GM20431 (cell line): ENCODE data around the gene KRT73.

Source experiments
- in situ Hi-C: fragments of 300-500 bp; cut with MseI, MboI; formaldehyde crosslinking; loops from one replicate; pipeline ENCODE4 v1.15.0; 2020; ENCODE audit warnings: low sequenced_read_pairs; ENCODE audit not compliant: unreplicated experiment

KRT73 gene

DNA sequence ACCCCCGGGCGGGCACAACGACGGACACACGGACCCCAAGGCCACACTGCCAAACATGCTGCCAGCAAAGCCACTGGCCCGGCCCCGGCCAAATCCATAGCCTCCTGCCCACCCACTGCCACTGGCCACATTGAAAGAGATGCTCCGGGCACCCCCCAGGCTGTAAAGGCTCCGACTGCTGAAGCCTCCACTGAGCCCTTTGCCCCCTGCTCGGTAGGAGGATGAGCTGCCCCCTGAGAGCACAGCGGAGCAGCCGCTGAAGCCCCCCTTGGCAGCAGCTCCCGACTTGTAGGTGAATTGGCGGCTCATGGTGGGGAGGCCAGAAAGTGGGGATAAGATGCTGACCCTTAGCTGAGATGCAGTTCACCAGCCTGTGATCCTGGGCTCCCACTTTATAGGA, at the start of gene KRT73:
TSS of gene KRT73 (minus strand) at position 344 of the 400 bp plus-strand sequence. CDS start at position 309, 35 bp downstream.
- in situ Hi-C loops: no loop called here

- in situ Hi-C loops: no loop called here
Observed at GRCh38 chr12:52667931-52668330, 49.6 kb upstream of the KRT73 start.

DNA sequence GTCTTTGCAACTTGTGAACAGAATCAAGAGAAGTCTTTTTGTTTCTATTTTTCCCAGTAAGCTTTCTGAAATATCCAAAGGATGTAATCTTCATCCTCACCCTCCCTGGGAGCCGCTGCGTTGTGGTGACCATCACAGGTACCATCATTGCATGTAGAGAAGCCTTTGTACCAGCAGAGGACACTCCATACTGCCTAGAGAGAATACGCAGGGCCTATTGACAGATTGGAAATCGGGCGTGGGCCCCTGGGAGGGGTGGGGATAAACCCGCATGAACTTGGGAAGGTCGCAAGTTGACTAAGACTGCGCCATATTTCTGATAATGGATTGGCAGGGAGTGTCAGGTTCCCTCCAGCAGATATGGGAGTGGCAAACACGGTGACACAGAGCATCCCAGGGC, 49.1 kb upstream of the KRT73 start:
- in situ Hi-C loops: no loop called here

- in situ Hi-C loops: no loop called here
Observed at GRCh38 chr12:52666471-52666870, 48.1 kb upstream of the KRT73 start.

GRCh38 chr12:52663420-52663819, 45.1 kb upstream of the KRT73 start:
- in situ Hi-C loops: no loop called here

- in situ Hi-C loops: no loop called here
Observed at GRCh38 chr12:52662918-52663229, 44.5 kb upstream of the KRT73 start.

GRCh38 chr12:52662093-52662917, 43.9 kb upstream of the KRT73 start:
- in situ Hi-C loops: no loop called here

DNA sequence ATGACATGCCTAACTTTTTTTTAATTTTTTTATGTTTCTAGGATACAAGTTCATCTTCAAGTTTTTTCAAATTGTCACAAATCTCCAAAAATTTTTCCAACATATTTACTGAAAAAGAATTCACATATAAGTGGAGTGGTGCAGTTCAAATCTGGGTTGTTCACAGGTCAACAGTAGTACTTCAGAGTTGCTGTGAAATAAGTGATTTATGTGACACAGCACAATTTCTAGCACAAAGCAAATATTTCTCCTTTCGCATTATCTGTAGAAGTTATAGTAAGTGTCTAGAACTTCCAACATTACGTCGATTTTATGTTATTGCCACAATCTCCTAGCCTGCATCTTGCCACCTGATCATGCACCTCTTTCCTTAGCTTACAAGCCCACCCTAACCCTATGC, 43.3 kb upstream of the KRT73 start:
- in situ Hi-C loops: no loop called here

DNA sequence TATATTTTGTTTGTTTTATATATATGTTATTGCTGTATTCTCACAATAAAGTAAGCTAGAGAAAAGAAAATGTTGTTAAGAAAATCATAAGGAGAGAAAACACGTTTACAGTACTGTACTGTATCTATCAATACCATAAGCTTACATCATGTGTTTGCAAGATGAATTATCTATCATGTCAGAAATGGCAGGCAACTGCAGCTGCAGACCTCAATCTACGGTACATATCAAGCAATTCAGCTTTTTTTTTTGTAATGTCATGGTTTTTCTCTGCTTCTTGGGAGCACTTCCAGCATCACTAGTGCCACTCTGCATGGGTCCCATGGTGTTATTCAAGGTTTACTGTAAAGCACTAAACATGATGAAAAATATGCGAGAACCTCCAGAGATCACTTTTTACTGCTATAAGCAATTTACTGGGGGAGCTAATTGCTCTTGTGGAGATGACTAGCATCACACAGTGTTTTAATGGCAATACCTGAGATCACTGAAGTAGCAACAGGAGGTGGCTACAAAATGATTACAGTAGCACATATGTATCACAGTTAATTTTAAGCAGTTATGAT, 42.7 kb upstream of the KRT73 start:
- in situ Hi-C loops: no loop called here

DNA sequence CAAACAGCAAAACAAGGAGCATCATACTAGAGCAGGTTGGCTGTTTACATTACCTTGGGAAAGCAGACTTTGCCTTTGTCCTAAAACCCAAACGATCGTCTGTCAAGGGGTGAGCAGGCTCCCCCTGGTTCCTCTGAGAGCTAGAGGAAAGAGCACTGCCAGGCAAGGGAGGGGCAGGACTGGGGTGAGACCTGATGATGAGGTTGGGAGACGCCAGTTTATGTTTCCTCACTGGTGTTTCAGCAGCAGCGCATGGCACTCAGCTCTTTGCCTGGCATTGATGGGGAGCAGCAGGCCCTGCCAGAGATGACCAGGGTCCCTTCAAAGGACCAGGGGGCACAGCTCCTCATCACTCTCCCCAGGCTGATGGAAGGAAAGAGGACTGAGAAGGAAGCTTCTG, 41.6 kb upstream of the KRT73 start:
- in situ Hi-C loops: no loop called here

DNA sequence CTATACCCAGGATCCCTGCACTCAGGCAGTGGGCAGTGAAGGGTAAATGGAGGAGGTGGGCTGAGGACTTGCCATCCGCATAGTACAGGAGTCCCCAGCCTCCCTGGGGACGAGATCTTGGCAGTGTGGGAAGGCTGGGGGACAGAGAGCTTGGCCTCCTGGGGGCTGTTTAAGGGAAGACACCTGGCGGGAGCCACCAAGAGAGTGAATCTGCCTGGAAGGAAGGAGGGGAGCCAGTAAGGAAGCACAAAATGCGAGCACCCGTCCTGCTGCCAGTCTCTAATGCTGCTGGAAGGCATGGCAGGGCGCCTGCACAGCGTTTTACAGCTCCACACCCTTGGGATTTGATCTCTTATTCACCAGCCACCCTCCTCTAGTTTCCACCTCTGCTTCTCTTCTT, 41.0 kb upstream of the KRT73 start:
- in situ Hi-C loops: no loop called here

GRCh38 chr12:52658196-52658595, 39.8 kb upstream of the KRT73 start:
- in situ Hi-C loops: no loop called here

GRCh38 chr12:52657250-52657902, 39.0 kb upstream of the KRT73 start:
- in situ Hi-C loops: no loop called here

GRCh38 chr12:52656616-52657015, 38.3 kb upstream of the KRT73 start:
- in situ Hi-C loops: no loop called here

GRCh38 chr12:52655720-52656124, 37.4 kb upstream of the KRT73 start:
- in situ Hi-C loops: no loop called here

DNA sequence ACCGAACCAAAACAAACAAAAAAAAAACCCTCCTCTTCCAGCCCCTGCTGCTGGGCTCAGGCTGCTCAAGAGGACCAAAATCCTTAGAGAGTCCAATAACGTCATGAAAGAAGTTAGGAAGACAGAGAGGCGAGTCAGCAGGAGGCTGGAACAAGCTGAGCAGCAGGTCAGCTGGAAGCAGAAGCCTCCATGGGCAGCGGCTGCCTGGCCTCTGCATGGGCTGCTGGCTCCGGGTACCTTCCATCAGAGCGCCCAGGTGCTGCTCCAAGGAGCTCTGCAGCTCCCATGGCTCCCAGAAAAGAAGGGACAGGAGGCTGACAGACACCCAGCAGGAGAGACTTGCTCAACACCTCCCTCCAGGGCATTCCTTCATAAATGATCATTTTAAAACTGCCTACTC, 36.9 kb upstream of the KRT73 start:
- in situ Hi-C loops: no loop called here

GRCh38 chr12:52651726-52652261, 33.4 kb upstream of the KRT73 start, which contains the start of gene KRT2:
Gene KRT2, minus strand, starts transcription at chr12:52652211. Its CDS starts 69 bp downstream, at chr12:52652142.
- in situ Hi-C loops: no loop called here

- in situ Hi-C loops: no loop called here
Observed at GRCh38 chr12:52650520-52651081, 32.2 kb upstream of the KRT73 start.

- in situ Hi-C loops: no loop called here
Observed at GRCh38 chr12:52649066-52649465, 30.7 kb upstream of the KRT73 start.

DNA sequence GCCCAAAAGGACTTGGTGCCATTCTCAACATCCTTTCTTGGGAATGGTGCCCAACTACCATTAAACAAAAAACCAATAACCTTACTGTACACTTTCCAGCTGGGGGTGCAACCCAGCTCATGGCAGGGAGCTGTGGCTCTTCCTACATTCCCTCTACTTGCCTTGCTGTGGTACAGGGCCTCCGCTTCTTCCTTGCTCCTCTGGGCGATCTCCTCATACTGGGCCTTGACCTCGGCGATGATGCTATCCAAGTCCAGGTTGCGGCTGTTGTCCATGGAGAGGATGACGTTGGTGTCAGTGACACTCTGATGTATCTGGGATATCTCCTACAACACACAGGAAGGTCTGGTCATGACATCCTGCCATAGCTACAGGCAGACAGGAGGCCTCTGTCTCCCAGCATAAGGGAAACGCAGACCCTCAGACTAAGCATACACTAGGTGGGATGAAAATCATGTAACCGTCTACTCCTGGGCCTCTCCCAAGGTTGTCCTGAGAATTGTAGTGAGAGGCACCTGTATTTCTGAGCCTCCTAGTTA, 29.7 kb upstream of the KRT73 start:
- in situ Hi-C loops: no loop called here

- in situ Hi-C loops: no loop called here
Observed at GRCh38 chr12:52647601-52648000, 29.2 kb upstream of the KRT73 start.
